Activated T-cell treated with anti-CD3 and anti-CD28 coated beads, Interleukin-2, amount 50 U/mL, for 48 hours (primary cell): ENCODE results near the gene DAD1.

ENCODE experiments used
- DNase-seq, 2 experiments: peaks; one replicate each; pipeline ENCODE4 v3.0.0-alpha.2; 2020

DAD1 gene

GRCh38 chr14:22598099-22598895 lies 9.3 kb upstream of the DAD1 start, which contains the start of gene ABHD4:
Gene ABHD4, plus strand, starts transcription at chr14:22598300. Its CDS starts 7 bp downstream, at chr14:22598307.
- peak; percentile 67 to 77 for DNase-seq

GRCh38 chr14:22597771-22598098 lies 8.7 kb upstream of the DAD1 start:
- DNase-seq = no peak

GRCh38 chr14:22597265-22597664 lies 8.2 kb upstream of the DAD1 start:
- no peak for DNase-seq

GRCh38 chr14:22596354-22596879 lies 7.4 kb upstream of the DAD1 start:
- DNase-seq = no peak

GRCh38 chr14:22594156-22594716 lies 5.2 kb upstream of the DAD1 start:
- no peak for DNase-seq

- no peak for DNase-seq
Measured at GRCh38 chr14:22593601-22594000, 4.6 kb upstream of the DAD1 start.

- no peak for DNase-seq
Measured at GRCh38 chr14:22593189-22593588, 4.2 kb upstream of the DAD1 start.

- no peak for DNase-seq
Measured at GRCh38 chr14:22588526-22589095, 413 bp downstream of the DAD1 start.

GRCh38 chr14:22587677-22588422 lies 1.2 kb downstream of the DAD1 start:
- DNase-seq = peak in 1 of 2 experiments; percentile 35

- DNase-seq = no peak
Measured at GRCh38 chr14:22587247-22587646, 1.8 kb downstream of the DAD1 start.

- no peak for DNase-seq
Measured at GRCh38 chr14:22583994-22584393, 5.0 kb downstream of the DAD1 start.

- no peak for DNase-seq
Measured at GRCh38 chr14:22580625-22581024, 8.4 kb downstream of the DAD1 start.

GRCh38 chr14:22579881-22580280 lies 9.1 kb downstream of the DAD1 start:
- DNase-seq = no peak

- DNase-seq = no peak
Measured at GRCh38 chr14:22579236-22579635, 9.8 kb downstream of the DAD1 start.

GRCh38 chr14:22577334-22577908 lies 11.6 kb downstream of the DAD1 start:
- no peak for DNase-seq

- no peak for DNase-seq
Measured at GRCh38 chr14:22573804-22574203, 15.2 kb downstream of the DAD1 start.

- DNase-seq = no peak
Measured at GRCh38 chr14:22572562-22573058, 16.4 kb downstream of the DAD1 start.

- DNase-seq = peak; percentile 77 to 85
Measured at GRCh38 chr14:22570132-22570949, 18.7 kb downstream of the DAD1 start.

GRCh38 chr14:22569737-22570131 lies 19.3 kb downstream of the DAD1 start:
- DNase-seq = no peak

GRCh38 chr14:22569106-22569736 lies 19.8 kb downstream of the DAD1 start:
- DNase-seq = no peak

GRCh38 chr14:22567437-22567836 lies 21.6 kb downstream of the DAD1 start:
- DNase-seq = no peak
